Heart left ventricle (tissue), 13 donors: ENCODE results near the gene TMPRSS5.

Source experiments
- POLR2A ChIP-seq, 2 donors: fragments of 450-650 bp; IDR thresholded peaks; one replicate each; pipeline ENCODE4 v1.6.1; 2017; ENCODE audit warnings: antibody characterized with exemption in 2 of 2, mild to moderate bottlenecking in 2 of 2, moderate library complexity in 2 of 2
- TF ChIP-seq, protein P1 (sequence below), 12 donors: fragments of 200-600 bp; sonication (generic) in 4 of 12; IDR thresholded peaks; one replicate each; pipeline versions ENCODE4 v1.5.0 to v1.8.0; 2018 to 2022; ENCODE audit warnings: antibody characterized with exemption in 12 of 12, mild to moderate bottlenecking in 5 of 12
- donor health status: ischemic (EF 13 %, LVEDD 7.1; RV severe dilation, severe dysfunction).
- donor health status: DM: no; HTN: yes; CAD: no.
- donor health status: DM: no; HTN: no; CAD: no.
- donor health status: ischemic (EF 25% LVEDD 6.9; RV normal size, moderate dysfunction).
- donor health status: ischemic (EF 25% LVEDD 5.7; RV mildly dilated, moderate dysfunction).
- donor health status: ischemic (EF 35%, LVEDD 5.7; RV mildly dilated, moderate dysfunction).
- donor health status: nonischemic (EF 11% LVEDD 7.7; RV severe dilation, severe dysfunction).
- donor health status: DM: yes; HTN: yes; CAD: no.
- donor health status: PGD.
- donor health status: ischemic (EF 29% LVEDD 5.4; RV normal size, mild dysfunction).
- donor health status: nonischemic (EF 23%, LVEDD 6.1; RV moderate dilation, normal function).

DNA sequence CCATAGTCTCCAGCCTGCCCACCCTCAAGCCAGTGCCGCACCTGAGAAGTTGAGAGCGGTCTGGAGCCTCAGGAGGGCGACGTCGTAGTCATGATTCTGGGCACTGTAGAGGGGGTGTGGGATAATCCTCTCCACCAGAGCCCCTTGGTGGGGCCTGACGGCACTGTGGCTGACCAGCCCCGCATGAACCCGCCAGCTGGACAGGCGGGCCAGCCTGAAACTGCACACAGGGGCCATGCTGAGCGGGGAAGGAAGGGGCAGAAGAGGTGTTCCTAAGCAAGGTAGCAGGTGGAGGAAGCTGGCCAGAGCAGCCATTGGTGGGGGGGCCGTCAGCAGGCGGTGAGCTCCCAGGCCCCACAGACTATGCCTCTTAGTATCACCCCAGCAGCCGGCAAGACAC lies 13.1 kb downstream of the TMPRSS5 start:
- TF ChIP-seq, protein P1, sequence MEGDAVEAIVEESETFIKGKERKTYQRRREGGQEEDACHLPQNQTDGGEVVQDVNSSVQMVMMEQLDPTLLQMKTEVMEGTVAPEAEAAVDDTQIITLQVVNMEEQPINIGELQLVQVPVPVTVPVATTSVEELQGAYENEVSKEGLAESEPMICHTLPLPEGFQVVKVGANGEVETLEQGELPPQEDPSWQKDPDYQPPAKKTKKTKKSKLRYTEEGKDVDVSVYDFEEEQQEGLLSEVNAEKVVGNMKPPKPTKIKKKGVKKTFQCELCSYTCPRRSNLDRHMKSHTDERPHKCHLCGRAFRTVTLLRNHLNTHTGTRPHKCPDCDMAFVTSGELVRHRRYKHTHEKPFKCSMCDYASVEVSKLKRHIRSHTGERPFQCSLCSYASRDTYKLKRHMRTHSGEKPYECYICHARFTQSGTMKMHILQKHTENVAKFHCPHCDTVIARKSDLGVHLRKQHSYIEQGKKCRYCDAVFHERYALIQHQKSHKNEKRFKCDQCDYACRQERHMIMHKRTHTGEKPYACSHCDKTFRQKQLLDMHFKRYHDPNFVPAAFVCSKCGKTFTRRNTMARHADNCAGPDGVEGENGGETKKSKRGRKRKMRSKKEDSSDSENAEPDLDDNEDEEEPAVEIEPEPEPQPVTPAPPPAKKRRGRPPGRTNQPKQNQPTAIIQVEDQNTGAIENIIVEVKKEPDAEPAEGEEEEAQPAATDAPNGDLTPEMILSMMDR (IDR thresholded peaks at IDR 0.05) = no peak
- no peak for TF ChIP-seq POLR2A (IDR thresholded peaks at IDR 0.05)
